Adipose tissue (tissue), 3 donors: ENCODE data around the gene PTPRN2. TPM values are rescaled to one million over a fixed set of nuclear protein-coding genes. Genes with fewer than 3 reads are reported as not detected.

ENCODE experiments used
- H3K27ac ChIP-seq: one replicate; pipeline ENCODE4 v1.5.1; 2013; ENCODE audit warnings: low read depth, low read length
- WGBS, 3 donors: extraction: QIAGEN DNeasy Blood & Tissue Kit; methylation state at CpG; one replicate each; pipeline ENCODE4 v1.1.7; 2013; 5-methylcytosine and 5-hydroxymethylcytosine counted together
- polyA plus RNA-seq, 3 donors: library from polyadenylated mRNA; stranded (reverse); fragments of 200-250 nt; gene quantifications; one replicate each; pipeline ENCODE4 v1.2.3, GENCODE V29; 2013
- donor health status: healthy with polysubstance abuse.
- donor health status: Bipolar disorder and iron deficiency.
- donor health status: healthy.

The PTPRN2 gene
- polyA plus RNA-seq, 3 donors = 3.7 to 8.0 (median 7.3) TPM

GRCh38 chr7:158606129-158606528 lies 18.5 kb upstream of the PTPRN2 start:
- 71 to 87% (median 76%) methylated on average over 4 of the region's 4 CpGs for WGBS, 3 donors
- no peak overlapping the region for H3K27ac ChIP-seq

- WGBS, 3 donors = 86 to 92% (median 86%) methylated on average over 23 of the region's 23 CpGs
- no peak overlapping the region for H3K27ac ChIP-seq
These were observed 16.4 kb upstream of the PTPRN2 start for GRCh38 chr7:158603773-158604755.

GRCh38 chr7:158602905-158603772 lies 15.5 kb upstream of the PTPRN2 start:
- 87 to 92% (median 89%) methylated on average over 22 of the region's 22 CpGs for WGBS, 3 donors
- H3K27ac ChIP-seq = no peak overlapping the region

- H3K27ac ChIP-seq = no peak overlapping the region
- WGBS, 3 donors = 97 to 98% (median 98%) methylated on average over 7 of the region's 7 CpGs
These were observed 14.4 kb upstream of the PTPRN2 start for GRCh38 chr7:158602041-158602440.

GRCh38 chr7:158601090-158601489 lies 13.5 kb upstream of the PTPRN2 start:
- 59 to 80% (median 62%) methylated on average over 1 of the region's 1 CpG for WGBS, 3 donors
- no peak overlapping the region for H3K27ac ChIP-seq

GRCh38 chr7:158596745-158597144 lies 9.1 kb upstream of the PTPRN2 start:
- WGBS, 3 donors = 93 to 95% (median 94%) methylated on average over 4 of the region's 4 CpGs
- H3K27ac ChIP-seq = no peak overlapping the region

- no peak overlapping the region for H3K27ac ChIP-seq
- 90 to 97% (median 95%) methylated on average over 4 of the region's 4 CpGs for WGBS, 3 donors
These were observed 8.7 kb upstream of the PTPRN2 start for GRCh38 chr7:158596309-158596708.

GRCh38 chr7:158595068-158595467 lies 7.4 kb upstream of the PTPRN2 start:
- H3K27ac ChIP-seq = no peak overlapping the region
- 61 to 79% (median 69%) methylated on average over 3 of the region's 3 CpGs for WGBS, 3 donors

GRCh38 chr7:158592541-158592940 lies 4.9 kb upstream of the PTPRN2 start:
- WGBS, 3 donors = 90 to 96% (median 92%) methylated on average over 1 of the region's 1 CpG
- no peak overlapping the region for H3K27ac ChIP-seq

GRCh38 chr7:158591944-158592343 lies 4.3 kb upstream of the PTPRN2 start:
- no peak overlapping the region for H3K27ac ChIP-seq
- WGBS, 3 donors = 83 to 91% (median 89%) methylated on average over 15 of the region's 15 CpGs

GRCh38 chr7:158590181-158590530 lies 2.5 kb upstream of the PTPRN2 start:
- WGBS, 3 donors = 91 to 93% (median 93%) methylated on average over 12 of the region's 12 CpGs
- no peak overlapping the region for H3K27ac ChIP-seq

- no peak overlapping the region for H3K27ac ChIP-seq
- WGBS, 3 donors = 24 to 61% (median 43%) methylated on average over 1 of the region's 1 CpG
These were observed 2.0 kb upstream of the PTPRN2 start for GRCh38 chr7:158589653-158590052.

GRCh38 chr7:158588878-158589442 lies 1.3 kb upstream of the PTPRN2 start:
- WGBS, 3 donors = 43 to 65% (median 50%) methylated on average over 16 of the region's 16 CpGs
- H3K27ac ChIP-seq = no peak overlapping the region

- H3K27ac ChIP-seq = no peak overlapping the region
- WGBS, 3 donors = 11 to 20% (median 12%) methylated on average over 52 to 63 of the region's 63 CpGs
These were observed 658 bp upstream of the PTPRN2 start for GRCh38 chr7:158588085-158588877.

- WGBS, 3 donors = 1 to 6% (median 5%) methylated on average over 46 to 63 of the region's 63 CpGs
- no peak overlapping the region for H3K27ac ChIP-seq
These were observed 993 bp downstream of the PTPRN2 start for GRCh38 chr7:158586499-158587161.

GRCh38 chr7:158585721-158586498 lies 1.7 kb downstream of the PTPRN2 start:
- WGBS, 3 donors = 24 to 42% (median 38%) methylated on average over 17 of the region's 17 CpGs
- H3K27ac ChIP-seq = no peak overlapping the region

GRCh38 chr7:158584407-158584806 lies 3.2 kb downstream of the PTPRN2 start:
- WGBS, 3 donors = 49 to 65% (median 60%) methylated on average over 8 of the region's 8 CpGs
- H3K27ac ChIP-seq = no peak overlapping the region
